HepG2 (cell line): ENCODE data around the gene PSMA7. TPM values are rescaled to one million over a fixed set of nuclear protein-coding genes. Genes with fewer than 3 reads are reported as not detected.
A peak's percentile ranks its signal among the peaks of the same experiment; 100 is the strongest.

Experiments used
- ATAD3A ChIP-seq: sonication (generic); formaldehyde crosslinking; IDR thresholded peaks from 2 replicates; pipeline ENCODE4 v1.4.0; 2020; ENCODE audit warnings: missing genetic modification reagents
- HDAC1 ChIP-seq: sonication (generic); formaldehyde crosslinking; IDR thresholded peaks from 2 replicates; pipeline ENCODE4 v1.5.1; 2020; ENCODE audit warnings: mild to moderate bottlenecking, missing genetic modification reagents
- HINFP ChIP-seq: sonication (generic); formaldehyde crosslinking; IDR thresholded peaks from 2 replicates; pipeline ENCODE4 v1.4.0; 2020; ENCODE audit warnings: low read depth, mild to moderate bottlenecking, missing genetic modification reagents
- KAT7 ChIP-seq: IDR thresholded peaks from 2 replicates; pipeline ENCODE4 v1.6.1; 2018; ENCODE audit warnings: borderline replicate concordance, missing compliant biosample characterization
- XRCC5 ChIP-seq: fragments of 200-400 bp; formaldehyde crosslinking; optimal IDR thresholded peaks from 2 replicates; pipeline ENCODE3; 2017; ENCODE audit warnings: mild to moderate bottlenecking, low read length
- ZBTB21 ChIP-seq: sonication (generic); formaldehyde crosslinking; IDR thresholded peaks from 2 replicates; pipeline ENCODE4 v1.4.0; 2020; ENCODE audit warnings: missing genetic modification reagents
- ZNF577 ChIP-seq: sonication (generic); formaldehyde crosslinking; IDR thresholded peaks from 2 replicates; pipeline ENCODE4 v1.4.0; 2020; ENCODE audit warnings: mild to moderate bottlenecking, low read depth, missing genetic modification reagents, borderline replicate concordance
- polyA plus RNA-seq, 8 experiments: library from polyadenylated mRNA; depleted of rRNA in 3 of 8; stranded (reverse) in 7 of 8; unstranded in 1 of 8; fragments of >200 nt; fragmentation: Illumina TruSeq in 4 of 8; extraction: Trizol in 4 of 8; gene quantifications; 2 replicates each; pipeline versions ENCODE4 v1.2.1 to v1.2.3, GENCODE V29; 2011 to 2016; ENCODE audit warnings: low read depth in 4 of 8, missing spikeins in 1 of 8, mixed read lengths in 1 of 8; ENCODE audit not compliant: insufficient read depth in 1 of 8
- total RNA-seq, 5 experiments: library from RNA; depleted of rRNA; stranded (reverse); fragments of >200 nt; fragmentation: Illumina TruSeq; extraction: Trizol; gene quantifications; 2 replicates each; pipeline ENCODE4 v1.2.3, GENCODE V29; 2016; ENCODE audit warnings: low read depth in 1 of 5
- TF ChIP-seq, protein P1 (sequence below): sonication (generic); formaldehyde crosslinking; IDR thresholded peaks from 2 replicates; pipeline ENCODE4 v1.5.0; 2020; ENCODE audit warnings: mild to moderate bottlenecking, missing genetic modification reagents, borderline replicate concordance
- TF ChIP-seq, protein P2 (sequence below): sonication (generic); formaldehyde crosslinking; IDR thresholded peaks from 2 replicates; pipeline ENCODE4 v1.4.0; 2020; ENCODE audit warnings: missing genetic modification reagents
- TF ChIP-seq, protein P3 (sequence below): sonication (generic); formaldehyde crosslinking; IDR thresholded peaks from 2 replicates; pipeline ENCODE4 v1.8.0; 2022; ENCODE audit warnings: missing genetic modification reagents, mild to moderate bottlenecking, borderline replicate concordance
- TF ChIP-seq, protein P4 (sequence below): sonication (generic); formaldehyde crosslinking; IDR thresholded peaks from 2 replicates; pipeline ENCODE4 v1.4.0; 2020; ENCODE audit warnings: missing genetic modification reagents

PSMA7 gene
- total and polyA plus RNA-seq, 2 of the 13 experiments (the other 11 are each of a cell fraction or from before 2014, with no cell fraction given), result 531 to 631 TPM

DNA sequence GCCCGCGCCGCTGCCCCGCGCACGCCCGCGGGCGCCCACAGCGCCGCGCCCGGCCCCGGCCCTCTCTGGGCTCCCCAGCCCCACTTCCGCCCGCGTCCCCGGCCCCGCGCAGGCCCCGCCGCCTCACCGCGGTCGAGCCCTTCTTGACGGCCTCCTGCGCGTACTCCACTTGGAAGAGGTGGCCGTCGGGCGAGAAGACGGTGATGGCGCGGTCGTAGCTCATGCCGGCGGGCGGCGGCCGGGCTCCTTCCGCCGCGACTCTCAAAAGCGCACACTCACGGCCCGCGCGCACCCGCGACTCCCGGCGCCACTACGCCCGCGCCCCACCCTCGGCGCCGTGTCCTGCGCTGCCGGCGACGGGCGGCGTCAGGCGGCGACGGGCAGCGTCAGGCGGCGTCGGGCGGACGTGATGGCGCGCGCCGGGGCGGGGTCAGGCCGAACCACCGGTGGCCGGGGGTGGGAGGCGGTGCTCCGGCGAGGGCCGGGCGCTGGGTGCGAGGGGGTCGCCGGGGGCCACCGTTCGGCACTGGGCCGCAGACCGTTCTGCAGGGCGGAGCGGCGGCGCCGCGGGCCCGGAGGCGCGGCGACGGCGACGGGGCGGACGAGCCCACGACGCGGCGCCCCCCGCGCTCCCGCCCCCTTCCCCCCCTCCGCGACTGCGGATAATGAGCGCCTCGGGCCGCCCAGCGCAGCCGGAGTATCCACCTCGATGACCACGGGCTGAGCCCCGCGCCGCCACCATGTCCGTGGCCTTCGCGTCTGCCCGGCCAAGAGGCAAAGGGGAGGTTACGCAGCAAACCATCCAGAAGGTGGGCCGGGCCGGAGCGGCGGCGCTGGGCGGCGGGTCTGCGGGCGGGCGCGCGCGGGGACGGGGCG, at the start of gene PSMA7, which contains the start of gene SS18L1 (continued):
- TF ChIP-seq, protein P1, sequence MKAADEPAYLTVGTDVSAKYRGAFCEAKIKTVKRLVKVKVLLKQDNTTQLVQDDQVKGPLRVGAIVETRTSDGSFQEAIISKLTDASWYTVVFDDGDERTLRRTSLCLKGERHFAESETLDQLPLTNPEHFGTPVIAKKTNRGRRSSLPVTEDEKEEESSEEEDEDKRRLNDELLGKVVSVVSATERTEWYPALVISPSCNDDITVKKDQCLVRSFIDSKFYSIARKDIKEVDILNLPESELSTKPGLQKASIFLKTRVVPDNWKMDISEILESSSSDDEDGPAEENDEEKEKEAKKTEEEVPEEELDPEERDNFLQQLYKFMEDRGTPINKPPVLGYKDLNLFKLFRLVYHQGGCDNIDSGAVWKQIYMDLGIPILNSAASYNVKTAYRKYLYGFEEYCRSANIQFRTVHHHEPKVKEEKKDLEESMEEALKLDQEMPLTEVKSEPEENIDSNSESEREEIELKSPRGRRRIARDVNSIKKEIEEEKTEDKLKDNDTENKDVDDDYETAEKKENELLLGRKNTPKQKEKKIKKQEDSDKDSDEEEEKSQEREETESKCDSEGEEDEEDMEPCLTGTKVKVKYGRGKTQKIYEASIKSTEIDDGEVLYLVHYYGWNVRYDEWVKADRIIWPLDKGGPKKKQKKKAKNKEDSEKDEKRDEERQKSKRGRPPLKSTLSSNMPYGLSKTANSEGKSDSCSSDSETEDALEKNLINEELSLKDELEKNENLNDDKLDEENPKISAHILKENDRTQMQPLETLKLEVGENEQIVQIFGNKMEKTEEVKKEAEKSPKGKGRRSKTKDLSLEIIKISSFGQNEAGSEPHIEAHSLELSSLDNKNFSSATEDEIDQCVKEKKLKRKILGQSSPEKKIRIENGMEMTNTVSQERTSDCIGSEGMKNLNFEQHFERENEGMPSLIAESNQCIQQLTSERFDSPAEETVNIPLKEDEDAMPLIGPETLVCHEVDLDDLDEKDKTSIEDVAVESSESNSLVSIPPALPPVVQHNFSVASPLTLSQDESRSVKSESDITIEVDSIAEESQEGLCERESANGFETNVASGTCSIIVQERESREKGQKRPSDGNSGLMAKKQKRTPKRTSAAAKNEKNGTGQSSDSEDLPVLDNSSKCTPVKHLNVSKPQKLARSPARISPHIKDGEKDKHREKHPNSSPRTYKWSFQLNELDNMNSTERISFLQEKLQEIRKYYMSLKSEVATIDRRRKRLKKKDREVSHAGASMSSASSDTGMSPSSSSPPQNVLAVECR (CRISPR knock-in tag), result peak; percentile 91; the same call in 1 of the 2 replicates
- TF ChIP-seq, protein P2, sequence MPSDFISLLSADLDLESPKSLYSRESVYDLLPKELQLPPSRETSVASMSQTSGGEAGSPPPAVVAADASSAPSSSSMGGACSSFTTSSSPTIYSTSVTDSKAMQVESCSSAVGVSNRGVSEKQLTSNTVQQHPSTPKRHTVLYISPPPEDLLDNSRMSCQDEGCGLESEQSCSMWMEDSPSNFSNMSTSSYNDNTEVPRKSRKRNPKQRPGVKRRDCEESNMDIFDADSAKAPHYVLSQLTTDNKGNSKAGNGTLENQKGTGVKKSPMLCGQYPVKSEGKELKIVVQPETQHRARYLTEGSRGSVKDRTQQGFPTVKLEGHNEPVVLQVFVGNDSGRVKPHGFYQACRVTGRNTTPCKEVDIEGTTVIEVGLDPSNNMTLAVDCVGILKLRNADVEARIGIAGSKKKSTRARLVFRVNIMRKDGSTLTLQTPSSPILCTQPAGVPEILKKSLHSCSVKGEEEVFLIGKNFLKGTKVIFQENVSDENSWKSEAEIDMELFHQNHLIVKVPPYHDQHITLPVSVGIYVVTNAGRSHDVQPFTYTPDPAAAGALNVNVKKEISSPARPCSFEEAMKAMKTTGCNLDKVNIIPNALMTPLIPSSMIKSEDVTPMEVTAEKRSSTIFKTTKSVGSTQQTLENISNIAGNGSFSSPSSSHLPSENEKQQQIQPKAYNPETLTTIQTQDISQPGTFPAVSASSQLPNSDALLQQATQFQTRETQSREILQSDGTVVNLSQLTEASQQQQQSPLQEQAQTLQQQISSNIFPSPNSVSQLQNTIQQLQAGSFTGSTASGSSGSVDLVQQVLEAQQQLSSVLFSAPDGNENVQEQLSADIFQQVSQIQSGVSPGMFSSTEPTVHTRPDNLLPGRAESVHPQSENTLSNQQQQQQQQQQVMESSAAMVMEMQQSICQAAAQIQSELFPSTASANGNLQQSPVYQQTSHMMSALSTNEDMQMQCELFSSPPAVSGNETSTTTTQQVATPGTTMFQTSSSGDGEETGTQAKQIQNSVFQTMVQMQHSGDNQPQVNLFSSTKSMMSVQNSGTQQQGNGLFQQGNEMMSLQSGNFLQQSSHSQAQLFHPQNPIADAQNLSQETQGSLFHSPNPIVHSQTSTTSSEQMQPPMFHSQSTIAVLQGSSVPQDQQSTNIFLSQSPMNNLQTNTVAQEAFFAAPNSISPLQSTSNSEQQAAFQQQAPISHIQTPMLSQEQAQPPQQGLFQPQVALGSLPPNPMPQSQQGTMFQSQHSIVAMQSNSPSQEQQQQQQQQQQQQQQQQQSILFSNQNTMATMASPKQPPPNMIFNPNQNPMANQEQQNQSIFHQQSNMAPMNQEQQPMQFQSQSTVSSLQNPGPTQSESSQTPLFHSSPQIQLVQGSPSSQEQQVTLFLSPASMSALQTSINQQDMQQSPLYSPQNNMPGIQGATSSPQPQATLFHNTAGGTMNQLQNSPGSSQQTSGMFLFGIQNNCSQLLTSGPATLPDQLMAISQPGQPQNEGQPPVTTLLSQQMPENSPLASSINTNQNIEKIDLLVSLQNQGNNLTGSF (CRISPR knock-in tag), result peak; percentile 83; the same call in 1 of the 2 replicates
- TF ChIP-seq, protein P3, sequence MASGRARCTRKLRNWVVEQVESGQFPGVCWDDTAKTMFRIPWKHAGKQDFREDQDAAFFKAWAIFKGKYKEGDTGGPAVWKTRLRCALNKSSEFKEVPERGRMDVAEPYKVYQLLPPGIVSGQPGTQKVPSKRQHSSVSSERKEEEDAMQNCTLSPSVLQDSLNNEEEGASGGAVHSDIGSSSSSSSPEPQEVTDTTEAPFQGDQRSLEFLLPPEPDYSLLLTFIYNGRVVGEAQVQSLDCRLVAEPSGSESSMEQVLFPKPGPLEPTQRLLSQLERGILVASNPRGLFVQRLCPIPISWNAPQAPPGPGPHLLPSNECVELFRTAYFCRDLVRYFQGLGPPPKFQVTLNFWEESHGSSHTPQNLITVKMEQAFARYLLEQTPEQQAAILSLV (CRISPR knock-in tag), result peak; percentile 61; the same call in 1 of the 2 replicates
- TF ChIP-seq ZBTB21 (CRISPR knock-in tag) (0 out of 2 replicates have a peak, but pooled peaks have one; percentile 28), KAT7 (CRISPR knock-in tag) (peak; percentile 25; the same call in 1 of the 2 replicates), ATAD3A (CRISPR knock-in tag) (0 out of 2 replicates have a peak, but pooled peaks have one; percentile 78), XRCC5 (peak; percentile 50), ZNF577 (CRISPR knock-in tag) (0 out of 2 replicates have a peak, but pooled peaks have one; percentile 88), HINFP (CRISPR knock-in tag) (peak; percentile 81; the same call in 1 of the 2 replicates), HDAC1 (CRISPR knock-in tag) (peak; percentile 58)
- TF ChIP-seq, protein P4, sequence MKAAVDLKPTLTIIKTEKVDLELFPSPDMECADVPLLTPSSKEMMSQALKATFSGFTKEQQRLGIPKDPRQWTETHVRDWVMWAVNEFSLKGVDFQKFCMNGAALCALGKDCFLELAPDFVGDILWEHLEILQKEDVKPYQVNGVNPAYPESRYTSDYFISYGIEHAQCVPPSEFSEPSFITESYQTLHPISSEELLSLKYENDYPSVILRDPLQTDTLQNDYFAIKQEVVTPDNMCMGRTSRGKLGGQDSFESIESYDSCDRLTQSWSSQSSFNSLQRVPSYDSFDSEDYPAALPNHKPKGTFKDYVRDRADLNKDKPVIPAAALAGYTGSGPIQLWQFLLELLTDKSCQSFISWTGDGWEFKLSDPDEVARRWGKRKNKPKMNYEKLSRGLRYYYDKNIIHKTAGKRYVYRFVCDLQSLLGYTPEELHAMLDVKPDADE, result 0 out of 2 replicates have a peak, but pooled peaks have one; percentile 58
